Activated CD4-positive, CD25-positive, alpha-beta regulatory T cell treated with anti-CD3 and anti-CD28 coated beads, Interleukin-2, amount 50 U/mL, for 24 hours (primary cell): ENCODE results near the gene CORO1C.
A peak's percentile ranks its signal among the peaks of the same experiment; 100 is the strongest.
"Not testable (repeated sequence)": the region's sequence is repeated elsewhere in the genome, so short reads cannot be mapped to it uniquely, and the experiment has no call there.

Source experiments
- ATAC-seq, 2 donors: fragments of 150-1000 bp; cut with Tn5 transposase; one replicate each; pipeline ENCODE4 v1.10.0; 2021; ENCODE audit warnings: mild to moderate bottlenecking in 1 of 2, moderate library complexity in 1 of 2

CORO1C gene

DNA sequence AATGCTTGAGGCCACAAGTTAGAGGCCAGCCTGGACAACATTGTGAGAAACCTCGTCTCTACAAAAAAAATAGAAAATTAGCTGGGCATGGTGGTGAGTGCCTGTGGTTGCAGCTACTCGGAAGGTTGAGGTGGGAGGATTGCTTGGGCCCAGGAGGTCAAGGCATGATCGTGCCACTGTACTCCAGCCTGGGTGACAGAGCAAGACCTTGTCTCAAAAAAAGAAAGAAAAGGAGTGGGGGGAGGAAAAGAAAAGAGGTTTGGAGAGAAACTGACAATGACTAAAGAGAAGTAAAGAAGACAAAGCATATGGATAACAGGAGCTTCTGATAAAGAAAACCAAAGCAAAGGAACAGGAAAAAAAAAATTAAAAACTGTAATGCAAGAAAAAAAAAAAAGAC is 60.2 kb downstream of the CORO1C start:
- no peak for ATAC-seq

DNA sequence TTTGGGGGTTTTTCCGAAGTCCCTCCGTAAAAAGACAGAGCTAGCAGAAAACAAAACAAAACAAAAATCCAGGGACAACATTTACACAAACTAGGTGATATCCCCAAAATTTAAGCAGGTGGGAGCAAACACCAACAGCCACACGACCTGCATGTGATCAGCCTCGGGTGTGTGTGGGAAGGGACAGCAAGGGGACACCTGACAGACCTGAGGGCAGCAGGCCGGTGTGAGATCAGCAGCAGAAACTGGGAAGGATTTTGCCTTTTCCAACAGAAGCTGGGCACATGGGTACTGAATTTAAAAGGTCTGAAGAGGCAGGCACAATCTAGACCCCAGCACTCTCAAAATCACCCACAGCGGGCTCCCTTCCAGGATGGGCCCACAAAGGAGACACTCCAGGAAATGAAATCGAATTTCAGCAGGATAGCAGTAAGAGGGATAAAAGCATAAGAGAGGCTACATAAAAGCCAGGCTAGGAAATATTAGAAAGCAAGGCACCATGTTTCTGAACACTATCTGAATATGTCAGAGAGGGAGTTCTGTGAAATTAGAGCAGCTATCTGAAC is 61.2 kb downstream of the CORO1C start:
- no peak for ATAC-seq

DNA sequence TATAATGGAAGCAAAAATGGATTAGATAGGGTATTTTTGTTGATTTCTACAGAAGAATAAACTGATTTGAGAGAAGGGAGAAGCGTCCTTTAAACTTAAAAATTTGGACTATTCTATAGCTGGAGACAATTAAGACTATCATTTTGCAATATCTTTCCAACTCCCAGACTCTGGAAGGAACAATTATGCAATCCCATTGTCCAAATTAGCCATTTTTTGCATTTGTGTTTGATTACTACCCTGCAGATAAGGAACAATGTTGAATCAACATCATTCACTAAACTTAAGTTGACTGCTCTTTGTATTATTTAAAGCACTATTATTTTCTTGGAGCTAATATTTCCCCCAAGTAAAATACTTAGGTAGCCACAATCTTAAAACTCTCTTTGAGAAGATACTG is 62.8 kb downstream of the CORO1C start:
- no peak for ATAC-seq

DNA sequence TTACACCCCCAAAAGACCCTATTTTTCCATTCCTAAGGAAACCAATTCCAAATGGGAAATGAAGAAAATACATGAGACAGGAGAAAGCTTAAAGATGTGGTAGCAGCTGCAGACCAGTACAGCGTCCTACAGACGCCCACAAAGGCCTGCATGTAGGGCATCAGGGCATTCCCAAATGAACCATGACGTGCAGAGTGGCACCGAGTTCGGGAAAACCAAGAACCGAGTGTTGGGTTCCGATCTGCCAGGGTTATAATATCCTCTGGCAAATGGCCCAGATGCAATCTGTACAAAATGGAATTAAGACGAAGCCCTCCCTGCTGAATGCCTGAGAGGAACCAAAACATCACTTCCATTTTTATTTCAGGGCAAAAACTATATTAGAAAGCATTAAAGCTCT is 63.3 kb downstream of the CORO1C start:
- no peak for ATAC-seq

DNA sequence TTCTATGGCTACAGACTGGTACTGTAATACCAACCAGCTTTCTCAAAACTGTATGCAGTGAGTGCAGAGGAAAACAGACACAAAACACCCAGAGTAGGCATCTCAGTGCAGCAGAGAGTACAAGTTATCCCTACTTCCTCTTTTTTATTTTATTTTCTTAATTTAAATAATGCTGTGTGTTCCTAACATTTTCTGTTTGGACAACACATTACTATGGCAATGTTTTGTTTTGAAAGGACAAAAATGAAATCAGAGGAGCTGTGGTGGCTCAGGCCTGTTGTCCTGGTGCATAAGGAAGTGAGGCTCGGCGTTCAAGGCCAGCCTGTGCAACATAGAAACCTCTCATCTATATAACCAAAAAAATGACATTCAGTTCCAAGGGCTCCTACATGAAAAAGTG is 64.0 kb downstream of the CORO1C start:
- no peak for ATAC-seq

DNA sequence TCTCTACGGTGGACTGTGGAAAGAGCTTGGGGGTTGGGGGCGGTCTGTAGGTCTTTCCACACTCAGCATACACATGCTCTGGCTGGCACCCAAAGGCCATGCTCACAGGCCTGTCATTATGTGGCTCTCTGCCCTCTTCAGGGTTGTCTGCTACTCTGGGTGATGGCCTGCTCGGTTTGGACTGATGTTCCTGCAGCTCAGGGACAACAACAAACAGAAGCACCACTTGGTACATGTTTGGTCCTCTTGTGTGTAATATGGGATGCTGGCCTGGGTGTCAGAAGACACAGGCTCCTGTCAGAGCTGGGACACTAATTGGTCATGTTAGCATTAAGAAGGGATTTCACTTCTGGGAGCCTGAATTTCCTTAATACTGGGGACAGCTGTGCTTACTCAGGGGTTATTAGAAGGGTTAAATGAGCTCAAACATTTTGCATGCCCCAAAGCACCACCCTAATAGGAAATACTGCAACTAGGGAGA is 64.9 kb downstream of the CORO1C start:
- no peak for ATAC-seq

DNA sequence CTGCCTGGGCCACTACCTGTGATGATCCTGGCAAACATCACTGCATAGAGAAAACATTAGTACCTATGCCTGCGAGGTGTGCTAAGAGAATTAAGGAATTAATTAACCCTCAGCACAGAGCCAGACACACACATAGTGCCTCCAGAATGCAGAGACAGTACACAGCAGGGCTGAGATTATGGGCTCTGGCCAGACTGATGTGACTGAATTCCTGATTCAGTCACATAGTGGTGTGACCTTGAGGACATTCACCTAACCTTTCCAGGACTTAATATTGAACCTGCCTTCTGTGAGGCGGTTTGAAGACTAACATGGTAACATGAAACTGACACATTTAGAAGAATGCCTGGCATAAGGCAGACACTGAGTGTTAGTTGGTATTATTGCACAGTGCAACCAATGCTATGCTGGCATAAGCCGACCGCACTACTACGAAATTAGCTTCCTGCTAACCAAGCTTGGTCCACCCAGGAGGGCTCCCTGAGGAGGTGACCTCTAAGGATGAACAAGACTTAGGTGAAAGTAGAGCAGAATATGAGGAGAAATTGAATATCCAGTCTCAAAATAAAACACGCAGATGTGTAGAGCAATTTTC is 65.6 kb downstream of the CORO1C start:
- no peak for ATAC-seq

DNA sequence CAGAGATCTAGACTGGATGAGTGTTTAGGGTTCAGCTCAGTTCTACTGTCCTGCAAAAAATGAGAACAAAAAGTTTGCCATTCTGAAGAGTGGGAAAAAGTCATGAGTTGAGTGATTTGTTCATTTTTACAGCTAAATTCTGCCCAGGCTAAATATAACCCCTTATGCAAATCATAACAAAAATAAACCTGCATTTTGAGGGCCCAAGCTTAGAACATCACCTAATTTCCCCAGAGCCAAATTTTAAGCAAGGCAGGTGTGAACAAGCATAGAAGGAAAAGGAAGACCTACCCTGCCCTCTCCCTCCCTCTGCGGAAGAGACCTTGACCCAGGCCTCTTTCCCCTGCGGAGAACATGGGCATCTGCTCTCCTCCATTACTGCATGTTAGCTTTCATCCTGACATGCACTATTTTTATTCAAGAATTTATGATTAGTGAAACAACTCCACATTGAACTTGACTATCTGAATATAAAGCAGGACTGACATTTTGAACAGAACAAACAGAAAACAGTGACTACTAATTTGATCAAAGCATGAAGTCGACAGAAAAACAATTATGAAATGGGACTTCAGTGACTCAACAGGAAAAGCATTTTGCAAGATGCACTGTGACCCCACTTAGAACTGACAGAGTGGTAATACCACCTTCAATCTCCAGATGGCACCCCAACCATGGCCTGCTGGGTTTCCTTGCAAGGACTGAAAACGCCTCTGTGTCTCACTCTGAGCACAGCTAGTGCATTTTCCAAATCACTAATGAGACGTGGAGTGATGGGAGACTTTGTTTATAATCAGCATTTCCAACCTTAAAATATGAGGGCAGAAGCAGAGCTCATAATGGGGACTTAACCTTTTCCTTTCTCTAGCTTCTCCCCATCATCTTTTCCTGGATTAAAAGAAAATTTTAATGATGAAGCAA is 66.7 kb downstream of the CORO1C start:
- peak; percentile 94 for ATAC-seq

DNA sequence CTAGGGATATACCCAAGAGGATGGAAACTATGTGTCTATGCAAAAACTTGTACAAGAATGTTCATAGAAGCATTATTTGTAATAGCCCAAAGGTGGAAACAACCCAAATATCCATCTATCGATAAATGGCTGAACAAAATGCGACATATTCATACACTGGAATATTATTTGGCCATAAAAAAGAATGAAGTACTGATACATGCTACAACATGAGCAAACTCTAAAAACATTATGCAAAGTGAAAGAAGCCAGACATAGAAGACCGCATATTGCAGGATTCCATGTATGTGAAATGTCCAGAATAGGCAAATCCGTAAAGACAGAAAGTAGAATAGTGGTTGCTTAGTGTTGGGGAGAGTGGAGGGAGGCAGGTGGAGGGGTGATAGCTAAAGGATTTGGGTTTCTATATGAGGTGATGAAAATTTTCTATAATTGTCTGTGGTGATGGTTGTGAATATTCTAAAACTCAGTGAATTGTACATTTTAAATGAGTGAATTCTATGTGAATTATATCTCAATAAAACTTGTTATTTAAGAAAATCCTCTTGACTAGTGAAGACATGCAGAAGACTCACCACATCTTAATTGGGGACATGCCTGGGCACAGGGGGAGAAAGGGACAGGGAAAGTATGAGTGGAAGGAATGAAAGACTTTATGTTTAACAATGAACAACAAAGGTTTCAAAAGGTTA is 67.8 kb downstream of the CORO1C start:
- ATAC-seq = no peak

DNA sequence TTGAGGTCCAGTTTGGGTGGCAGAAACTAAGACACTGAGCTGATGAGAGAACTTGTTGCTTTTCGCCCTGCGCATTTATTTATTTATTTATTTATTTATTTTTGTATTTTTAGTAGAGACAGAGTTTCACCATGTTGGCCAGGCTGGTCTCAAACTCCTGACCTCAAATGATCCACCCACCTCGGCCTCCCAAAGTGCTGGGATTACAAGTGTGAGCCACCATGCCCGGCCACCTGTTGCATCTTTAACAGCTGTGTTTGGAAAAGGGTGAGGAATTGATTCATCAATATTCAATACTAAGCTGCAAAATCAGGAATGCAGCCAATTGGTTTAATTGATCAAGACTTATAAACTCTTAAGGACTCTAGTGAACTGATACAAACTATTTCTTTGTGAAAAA is 73.2 kb downstream of the CORO1C start:
- ATAC-seq = not testable (repeated sequence)

DNA sequence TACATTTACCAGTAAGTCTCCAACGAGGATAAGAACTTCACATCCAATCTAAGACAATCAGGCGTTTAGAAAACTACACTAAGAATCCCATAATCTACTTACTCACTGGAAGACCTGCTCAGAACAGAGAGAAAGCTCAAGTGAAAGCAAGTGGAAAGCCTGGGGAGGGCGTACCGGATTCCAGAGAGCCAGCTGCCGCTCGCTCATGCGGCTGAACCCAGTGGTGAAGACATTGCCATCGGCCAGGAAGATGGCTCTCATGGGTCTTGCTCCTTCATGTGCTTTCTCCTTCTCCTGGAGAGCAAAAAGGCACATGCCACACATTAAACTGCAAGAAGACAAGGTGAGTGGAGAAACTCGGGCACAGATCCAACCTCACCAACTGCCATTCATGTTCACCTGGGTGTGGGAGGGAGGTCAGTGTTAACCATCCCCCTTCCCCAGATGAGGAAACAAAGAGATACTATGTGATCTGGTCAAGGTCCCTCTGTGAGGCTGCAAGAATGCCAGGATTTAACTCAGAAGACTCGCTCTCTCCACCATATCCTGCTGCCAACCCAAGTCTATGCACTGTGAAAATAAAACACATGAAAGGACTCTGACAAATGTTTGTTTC is 74.1 kb downstream of the CORO1C start:
- no peak for ATAC-seq

DNA sequence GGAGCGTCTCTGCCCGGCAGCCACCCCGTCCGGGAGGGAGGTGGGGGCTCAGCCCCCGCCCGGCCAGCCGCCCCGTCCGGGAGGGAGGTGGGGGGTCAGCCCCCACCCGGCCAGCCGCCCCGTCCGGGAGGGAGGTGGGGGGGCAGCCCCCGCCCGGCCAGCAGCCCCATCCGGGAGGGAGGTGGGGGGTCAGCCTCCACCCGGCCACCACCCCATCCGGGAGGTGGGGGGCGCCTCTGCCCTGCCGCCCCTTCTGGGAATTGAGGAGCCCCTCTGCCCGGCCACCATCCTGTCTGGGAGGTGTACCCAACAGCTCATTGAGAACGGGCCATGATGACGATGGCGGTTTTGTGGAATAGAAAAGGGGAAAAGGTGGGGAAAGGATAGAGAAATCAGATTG is 75.1 kb downstream of the CORO1C start:
- ATAC-seq = not testable (repeated sequence)

DNA sequence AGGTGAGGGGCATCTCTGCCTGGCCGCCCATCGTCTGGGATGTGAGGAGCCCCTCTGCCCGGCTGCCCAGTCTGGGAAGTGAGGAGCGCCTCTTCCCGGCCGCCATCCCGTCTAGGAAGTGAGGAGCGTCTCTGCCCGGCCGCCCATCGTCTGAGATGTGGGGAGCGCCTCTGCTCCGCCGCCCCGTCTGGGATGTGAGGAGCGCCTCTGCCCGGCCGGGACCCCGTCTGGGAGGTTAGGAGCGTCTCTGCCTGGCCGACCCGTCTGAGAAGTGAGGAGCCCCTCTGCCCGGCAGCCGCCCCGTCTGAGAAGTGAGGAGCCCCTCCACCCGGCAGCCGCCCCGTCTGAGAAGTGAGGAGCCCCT is 75.5 kb downstream of the CORO1C start:
- ATAC-seq = not testable (repeated sequence)

DNA sequence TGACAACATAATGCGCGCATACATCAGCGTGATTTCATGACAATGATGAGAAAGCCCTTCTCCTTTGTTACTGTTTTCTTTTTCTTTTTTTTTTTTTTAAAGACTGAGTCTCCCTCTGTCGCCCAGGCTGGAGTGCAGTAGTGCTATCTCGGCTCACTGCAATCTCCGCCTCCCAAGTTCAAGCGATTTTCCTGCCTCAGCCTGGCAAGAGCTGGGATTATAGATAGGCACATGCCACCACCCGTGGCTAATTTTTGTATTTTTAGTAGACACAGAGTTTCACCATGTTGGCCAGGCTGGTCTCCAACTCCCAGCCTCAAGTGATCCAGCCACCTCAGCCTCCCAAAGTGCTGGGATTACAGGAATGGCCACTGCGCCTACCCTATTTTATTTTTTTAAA is 76.7 kb downstream of the CORO1C start:
- not testable (repeated sequence) for ATAC-seq

DNA sequence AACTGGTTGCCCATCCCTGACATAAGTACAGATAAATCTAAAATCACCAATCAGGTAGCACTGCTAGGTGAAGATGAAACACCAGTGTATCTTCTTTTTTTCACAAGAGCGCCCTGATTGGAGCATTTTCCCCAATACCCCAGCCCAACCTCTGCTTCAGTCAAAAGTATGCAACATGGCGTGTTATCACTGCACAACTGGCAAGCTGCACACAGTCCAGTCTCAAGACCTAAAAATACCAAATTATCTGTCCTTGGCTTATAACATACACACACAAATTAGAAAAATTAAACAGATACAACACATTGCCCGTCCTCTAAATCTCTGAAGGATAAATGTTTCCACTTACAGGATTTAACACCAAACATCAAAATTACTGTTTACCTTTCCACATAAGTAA is 77.4 kb downstream of the CORO1C start:
- no peak for ATAC-seq

DNA sequence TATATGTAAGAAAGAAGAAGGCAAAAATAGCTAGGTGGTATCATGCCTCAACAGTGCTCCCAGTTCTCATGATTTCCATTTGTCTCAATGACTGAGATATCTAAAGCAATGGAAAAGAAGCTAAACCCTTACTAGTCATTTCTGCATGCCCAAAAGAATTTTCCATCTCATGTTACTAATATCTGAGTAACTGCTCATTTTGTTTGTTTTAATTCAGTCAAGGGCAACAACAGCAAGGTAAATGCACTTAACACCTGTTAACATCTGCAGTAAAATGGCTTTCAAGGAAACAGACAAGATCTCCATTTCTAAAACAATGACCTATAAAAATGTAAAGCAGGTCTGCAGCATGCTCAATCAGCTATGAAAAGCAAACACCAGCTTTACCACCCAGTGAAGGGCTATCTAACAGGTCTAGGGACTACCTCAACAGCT is 78.2 kb downstream of the CORO1C start:
- peak; percentile 34 to 37 for ATAC-seq

DNA sequence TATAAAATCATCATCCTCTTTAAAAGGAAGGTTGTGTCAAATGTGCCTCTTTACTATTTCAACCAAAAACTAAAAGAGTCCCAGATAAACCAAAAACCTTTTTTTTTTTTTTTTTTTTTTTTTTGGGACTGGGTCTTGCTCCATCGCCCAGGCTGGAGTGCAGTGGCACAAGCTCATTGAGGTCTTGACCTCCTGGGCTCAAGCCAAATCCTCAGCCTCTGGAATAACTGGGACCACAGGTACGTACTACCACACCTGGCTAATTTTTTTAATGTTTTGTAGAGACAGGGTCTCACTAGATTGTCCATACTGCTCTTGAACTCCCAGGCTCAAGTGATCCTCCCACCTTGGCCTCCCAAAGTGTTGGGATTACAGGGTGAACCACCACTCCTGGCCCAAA is 81.2 kb downstream of the CORO1C start:
- ATAC-seq = no peak

DNA sequence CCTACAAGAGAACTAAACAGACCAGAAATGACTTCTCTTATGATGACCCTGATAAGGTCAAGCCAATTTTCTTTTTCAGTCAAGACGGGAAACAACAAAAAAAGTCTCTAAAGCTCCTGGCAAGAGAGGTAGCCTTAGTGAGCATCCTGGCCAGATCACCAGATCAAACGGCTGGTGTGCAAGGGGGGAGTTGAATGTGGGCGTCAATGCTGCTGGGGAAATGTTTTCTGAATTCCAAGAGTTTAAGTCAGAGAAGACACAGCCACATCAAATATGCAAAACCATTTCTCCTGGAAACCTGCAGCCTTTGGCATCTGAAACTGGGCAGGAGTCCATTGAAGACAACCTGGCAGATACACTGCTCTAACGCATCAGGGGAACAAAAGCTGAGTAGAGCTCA is 81.6 kb downstream of the CORO1C start:
- ATAC-seq = no peak

DNA sequence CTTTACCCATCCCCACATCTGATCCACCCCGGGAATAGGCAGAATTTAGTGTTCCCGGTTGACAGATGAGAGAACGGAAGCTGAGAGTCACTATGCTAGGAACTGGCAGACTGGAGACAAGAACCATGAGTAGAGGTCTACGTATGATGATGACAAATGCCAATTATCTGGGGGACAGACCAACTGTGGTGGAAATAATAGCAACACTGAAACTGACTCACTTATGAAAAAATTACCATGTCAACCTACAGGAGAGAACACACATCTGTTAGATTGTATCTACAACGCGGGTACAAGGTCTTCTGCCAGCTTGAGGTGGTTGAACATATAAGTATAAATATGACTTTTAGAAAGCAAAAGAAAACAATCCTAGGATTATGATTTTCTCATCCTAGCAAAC is 82.2 kb downstream of the CORO1C start:
- ATAC-seq = peak; percentile 79 to 84

DNA sequence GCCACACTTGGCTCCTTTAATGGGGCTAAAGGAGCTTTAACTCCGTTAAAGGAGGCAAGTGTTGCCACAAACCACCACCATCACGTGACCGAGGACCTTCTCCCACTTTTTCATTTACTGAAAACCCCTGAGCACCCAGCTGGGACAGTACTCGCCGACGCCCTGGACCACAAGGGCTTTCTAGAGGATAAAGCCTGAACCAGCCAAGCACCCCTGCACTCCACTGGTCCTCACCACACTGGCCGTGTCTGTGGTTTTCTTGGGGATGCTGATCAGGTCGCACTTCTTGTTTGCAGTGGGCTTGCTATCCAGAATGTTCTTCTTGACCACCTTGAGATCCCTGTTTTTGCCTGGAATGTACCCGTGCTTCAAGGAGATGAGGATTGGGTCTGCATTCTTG is 82.9 kb downstream of the CORO1C start:
- ATAC-seq = no peak

DNA sequence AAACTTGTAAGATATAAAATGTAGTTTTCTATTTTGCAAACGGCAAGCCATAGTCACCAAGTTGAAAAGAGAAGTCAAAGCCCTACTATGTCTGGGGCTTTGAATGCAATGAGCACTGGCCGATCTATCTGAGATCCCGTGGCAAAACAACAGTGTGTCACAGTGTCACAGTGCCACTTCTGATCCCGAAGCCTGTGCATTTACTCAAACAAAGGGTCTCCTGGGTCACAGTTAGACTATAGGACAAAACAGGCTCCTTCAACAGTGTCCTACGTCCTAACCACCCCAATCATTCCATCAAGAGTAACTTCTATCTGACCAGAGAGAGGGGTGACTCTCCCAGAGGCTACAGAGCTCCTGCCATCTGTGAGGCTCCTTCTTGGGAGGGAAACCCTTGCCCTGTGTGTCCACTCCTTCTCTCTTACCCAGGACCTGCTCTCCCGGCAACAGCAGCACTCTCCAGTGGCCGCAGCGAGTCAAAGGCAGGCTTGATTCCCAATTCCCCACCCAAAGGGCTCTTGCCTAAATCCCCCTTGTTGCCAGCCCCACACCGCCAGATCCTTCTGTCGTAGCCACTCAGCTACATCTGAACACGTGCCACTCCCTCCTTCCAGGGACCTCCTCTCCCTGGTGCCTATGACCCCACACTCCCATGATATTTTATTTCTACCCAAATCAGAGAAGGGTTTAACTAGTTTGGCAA is 83.6 kb downstream of the CORO1C start:
- no peak for ATAC-seq
